ENCODE data around the gene TMEM8B.
"Not testable (repeated sequence)": the region's sequence is repeated elsewhere in the genome, so short reads cannot be mapped to it uniquely, and the experiment has no call there.

TMEM8B gene

DNA sequence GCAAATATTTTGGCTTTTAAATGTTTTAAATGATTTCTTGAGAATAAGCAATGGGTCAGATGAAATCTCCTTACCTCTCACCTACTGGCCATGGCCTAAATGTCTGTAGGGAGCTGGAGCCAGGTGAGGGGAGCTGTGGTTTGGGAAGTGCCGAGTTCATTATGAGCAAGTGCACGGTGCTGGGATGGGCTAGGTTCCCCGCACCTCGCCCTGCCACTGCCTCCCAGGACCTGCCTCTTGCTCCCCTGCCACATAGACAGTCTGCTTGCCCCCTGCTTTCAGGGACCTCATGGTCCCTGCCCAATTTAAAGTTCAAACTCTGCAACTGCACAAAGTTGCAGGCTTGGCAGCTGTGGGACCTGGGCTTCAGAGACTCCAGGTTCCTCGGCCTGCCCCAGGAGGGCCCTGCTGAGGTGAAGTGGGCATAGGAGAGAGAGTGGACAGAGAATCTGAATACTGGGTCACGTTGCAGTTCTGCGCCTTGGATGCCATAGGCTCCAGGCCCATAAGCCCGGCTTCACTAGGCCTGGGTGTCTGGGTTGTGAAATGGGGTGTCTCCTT lies 35.7 kb downstream of the TMEM8B start:
- no peak for DNase-seq (ENCODE audit: low read depth)

DNA sequence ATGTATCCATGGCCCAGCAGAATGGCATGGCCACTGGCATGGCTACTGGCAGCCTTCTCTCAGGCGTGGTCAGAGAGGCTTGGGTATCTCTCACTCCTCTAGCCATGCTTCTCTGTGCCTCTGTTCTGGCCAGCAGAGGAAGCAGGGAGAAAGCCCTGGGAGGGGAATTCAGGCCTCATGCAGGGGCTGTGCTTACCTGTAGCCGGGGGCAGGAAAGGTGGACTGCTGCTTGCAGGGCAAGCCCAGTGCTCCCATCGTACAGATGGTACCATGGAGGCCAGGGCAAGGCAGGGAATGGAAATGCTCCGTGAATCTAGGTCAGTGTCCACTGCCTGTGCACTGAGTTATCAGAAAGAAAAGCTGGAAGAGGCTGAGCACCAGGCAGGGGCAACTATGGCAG lies 38.5 kb downstream of the TMEM8B start:
- no peak for DNase-seq (ENCODE audit: low read depth)

- DNase-seq (ENCODE audit: low read depth) = no peak
Measured at GRCh38 chr9:35868933-35869332, 39.9 kb downstream of the TMEM8B start.

- no peak for DNase-seq (ENCODE audit: low read depth)
Measured at GRCh38 chr9:35869621-35870216, 40.7 kb downstream of the TMEM8B start.

- no peak for DNase-seq (ENCODE audit: low read depth)
Measured at GRCh38 chr9:35870351-35870923, 41.4 kb downstream of the TMEM8B start, which contains the start of gene OR13J1. Gene OR13J1, minus strand, starts transcription at chr9:35870401. Its CDS starts 0 bp downstream, at chr9:35870401.

DNA sequence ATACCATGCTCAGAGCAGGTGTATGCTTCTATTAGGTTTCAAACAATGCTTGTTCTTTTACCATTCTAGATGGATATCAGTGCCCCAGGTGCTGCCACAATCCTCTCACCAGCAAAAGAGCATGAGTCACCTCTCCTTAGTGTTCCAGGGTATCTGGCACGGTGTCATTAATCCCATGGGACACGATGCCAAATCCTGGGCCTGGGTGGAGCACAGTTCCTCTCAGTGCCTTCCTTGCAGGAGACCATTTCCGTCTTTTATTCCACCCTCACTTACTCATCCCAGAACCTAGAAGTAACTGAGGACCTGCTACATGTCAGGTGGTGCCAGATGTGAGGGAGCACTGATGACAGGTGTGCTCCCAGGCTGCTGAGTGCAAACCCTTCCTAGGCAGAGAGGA lies 42.5 kb downstream of the TMEM8B start:
- no peak for DNase-seq (ENCODE audit: low read depth)

DNA sequence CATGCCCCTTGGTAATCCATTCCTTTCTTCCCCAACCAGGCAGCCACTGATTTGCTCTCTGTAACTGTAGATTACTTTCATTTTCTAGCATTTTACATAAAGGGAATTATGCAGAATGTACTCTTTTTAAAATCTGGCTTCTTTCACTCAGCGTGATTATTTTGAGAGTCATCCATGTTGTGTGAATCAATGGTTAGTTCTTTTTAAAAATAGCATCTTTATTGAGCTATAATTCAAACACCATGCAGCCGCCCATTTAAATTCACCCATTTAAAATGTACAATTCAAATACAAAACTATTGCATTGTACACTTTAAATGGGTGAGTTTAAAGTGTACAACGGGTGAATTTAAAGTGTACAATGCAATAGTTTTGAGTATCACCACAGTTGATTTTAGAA lies 43.5 kb downstream of the TMEM8B start:
- DNase-seq (ENCODE audit: low read depth) = no peak

DNA sequence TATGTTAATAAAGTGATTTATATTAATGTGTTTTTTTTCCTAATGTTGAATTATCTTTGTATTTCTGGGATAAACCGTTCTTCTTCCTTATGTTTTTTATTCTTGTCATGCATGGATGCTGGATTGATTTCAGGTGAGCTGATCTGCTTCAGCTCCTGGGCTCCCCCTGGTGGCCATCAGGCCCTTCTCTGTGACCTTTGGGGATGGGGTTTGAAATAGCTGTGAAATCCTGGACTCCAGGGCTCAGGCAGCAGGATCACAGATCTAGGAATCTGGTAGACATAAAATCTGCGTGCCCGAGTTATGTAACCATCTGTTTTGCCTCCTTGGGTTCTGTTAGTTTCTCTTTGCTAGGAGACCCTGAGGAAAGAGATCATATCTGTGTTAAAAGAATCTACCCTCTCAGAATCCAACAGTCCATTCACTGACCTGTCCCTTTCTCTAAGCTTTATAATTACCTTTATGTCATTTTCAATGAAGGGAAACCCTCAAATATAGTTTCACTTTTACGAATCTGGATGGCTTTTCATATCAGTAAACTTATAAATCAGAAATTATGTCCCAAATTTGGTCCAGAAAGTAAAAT lies 53.3 kb downstream of the TMEM8B start:
- peak; percentile 76 for DNase-seq (ENCODE audit: low read depth)

DNA sequence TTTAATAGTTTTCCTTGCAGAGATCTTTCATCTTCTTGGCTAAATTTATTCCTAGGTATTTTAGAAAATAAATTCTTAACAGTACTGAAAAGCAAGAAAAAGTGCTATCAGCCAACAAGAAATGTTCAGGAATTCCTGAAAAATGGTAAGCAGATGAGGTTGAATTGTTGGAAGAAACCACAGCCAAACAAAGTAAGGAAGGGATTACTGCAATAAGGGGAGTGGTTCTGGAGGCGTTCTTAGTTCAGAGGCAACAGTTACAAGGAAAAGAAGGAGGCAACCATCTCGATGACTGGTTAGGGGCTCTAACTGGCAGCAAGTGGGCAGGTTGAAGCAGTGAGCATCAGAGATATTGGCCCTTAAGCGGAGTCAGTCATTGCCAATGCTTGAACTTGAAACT lies 54.0 kb downstream of the TMEM8B start:
- no peak for DNase-seq (ENCODE audit: low read depth)

DNA sequence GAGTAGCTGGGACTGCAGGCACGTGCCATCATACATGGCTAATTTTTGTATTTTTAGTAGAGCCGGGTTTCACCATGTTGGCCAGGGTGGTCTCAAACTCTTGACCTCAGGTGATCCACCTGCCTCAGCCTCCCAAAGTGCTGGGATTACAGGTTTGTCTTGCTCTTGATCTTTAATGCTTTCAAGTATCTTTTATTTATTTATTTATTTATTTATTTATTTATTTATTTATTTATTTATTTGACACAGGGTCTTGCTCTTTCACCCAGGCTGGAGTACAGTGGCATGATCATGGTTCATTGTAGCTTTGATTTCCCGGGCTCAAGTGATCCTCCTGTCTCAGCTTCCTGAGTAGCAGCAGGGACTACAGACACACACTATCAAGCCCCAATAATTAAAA lies 55.9 kb downstream of the TMEM8B start:
- DNase-seq (ENCODE audit: low read depth) = not testable (repeated sequence)

DNA sequence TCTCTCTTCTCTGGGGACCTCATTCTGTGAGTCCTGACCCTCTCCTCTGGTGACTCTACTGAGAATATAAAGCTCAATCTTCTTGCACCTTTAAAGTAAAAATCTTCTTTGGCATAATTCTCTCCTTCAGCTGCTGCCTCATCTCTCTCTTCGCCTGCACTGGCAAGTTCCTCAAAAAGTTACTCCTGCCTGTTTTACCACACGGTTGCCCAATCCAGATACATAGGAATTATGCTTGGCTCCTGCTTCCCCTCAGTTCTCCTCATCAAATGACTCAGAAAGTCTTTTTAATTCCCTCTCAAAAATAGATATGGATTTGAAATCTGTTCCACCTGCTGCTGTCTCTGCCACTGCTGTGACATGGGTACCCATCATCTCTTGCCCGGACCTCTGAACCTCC lies 62.6 kb downstream of the TMEM8B start:
- no peak for DNase-seq (ENCODE audit: low read depth)

DNA sequence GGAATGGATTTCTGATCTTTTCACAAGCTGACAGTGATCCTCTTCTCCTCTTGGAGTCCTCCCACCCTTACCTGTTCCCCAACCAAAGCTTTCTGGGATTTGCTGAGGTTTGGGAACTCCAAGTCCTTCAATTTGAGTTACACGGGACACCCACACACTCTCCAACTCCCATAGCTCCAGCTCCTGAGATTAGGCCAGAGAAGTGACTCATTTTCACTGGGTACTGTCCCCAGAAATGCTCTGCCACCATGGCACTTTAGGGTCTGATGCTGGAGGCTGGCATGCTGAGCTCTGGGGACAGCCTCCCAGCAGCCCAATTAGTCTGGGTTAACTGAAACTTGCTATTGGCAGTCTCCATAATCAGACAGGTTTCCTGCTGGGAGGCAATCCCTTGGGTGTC lies 63.0 kb downstream of the TMEM8B start:
- no peak for DNase-seq (ENCODE audit: low read depth)

DNA sequence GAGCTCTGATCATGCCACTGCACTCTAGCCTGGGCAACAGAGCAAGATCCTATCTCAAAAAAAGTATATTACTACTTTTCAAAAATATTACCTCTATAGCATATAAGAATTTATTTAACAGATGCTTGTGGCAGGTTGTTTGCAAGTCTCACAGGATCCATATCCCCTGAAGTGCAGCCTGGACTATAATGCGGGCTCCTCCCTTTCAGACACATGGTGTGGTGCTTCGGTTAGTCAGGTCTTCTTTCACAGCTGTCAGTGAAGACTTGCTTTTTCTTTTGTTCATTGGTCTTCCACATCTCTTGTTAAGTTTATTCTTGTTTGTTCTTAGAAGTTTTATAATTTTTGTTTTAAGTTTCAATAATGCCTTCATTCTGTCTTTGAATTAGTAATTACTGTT lies 67.5 kb downstream of the TMEM8B start:
- no peak for DNase-seq (ENCODE audit: low read depth)

GRCh38 chr9:35897376-35898099 lies 68.5 kb downstream of the TMEM8B start:
- DNase-seq (ENCODE audit: low read depth) = not testable (repeated sequence)

GRCh38 chr9:35898337-35898736 lies 69.3 kb downstream of the TMEM8B start:
- no peak for DNase-seq (ENCODE audit: low read depth)

- DNase-seq (ENCODE audit: low read depth) = no peak
Measured at GRCh38 chr9:35899021-35899420, 70.0 kb downstream of the TMEM8B start.

DNA sequence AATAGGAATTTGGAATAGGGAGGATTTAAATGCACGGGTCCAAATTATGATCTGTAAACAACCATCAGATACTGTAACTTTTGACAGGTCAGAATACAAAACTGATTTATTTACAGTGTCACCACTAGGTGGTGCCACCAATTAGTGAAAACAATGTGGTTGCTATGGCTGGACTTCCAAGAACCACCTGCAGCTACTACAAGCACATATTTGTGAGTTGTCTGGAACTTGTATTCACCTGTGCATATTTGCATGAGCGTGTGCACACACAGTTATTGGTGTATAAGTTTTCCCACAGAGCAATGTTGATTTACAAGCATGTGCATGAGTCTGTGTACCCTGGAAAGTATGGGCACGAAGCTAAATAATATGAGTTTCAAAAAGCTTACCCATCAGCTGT lies 74.0 kb downstream of the TMEM8B start:
- peak; percentile 12 for DNase-seq (ENCODE audit: low read depth)

- DNase-seq (ENCODE audit: low read depth) = no peak
Measured at GRCh38 chr9:35904338-35904737, 75.3 kb downstream of the TMEM8B start.

DNA sequence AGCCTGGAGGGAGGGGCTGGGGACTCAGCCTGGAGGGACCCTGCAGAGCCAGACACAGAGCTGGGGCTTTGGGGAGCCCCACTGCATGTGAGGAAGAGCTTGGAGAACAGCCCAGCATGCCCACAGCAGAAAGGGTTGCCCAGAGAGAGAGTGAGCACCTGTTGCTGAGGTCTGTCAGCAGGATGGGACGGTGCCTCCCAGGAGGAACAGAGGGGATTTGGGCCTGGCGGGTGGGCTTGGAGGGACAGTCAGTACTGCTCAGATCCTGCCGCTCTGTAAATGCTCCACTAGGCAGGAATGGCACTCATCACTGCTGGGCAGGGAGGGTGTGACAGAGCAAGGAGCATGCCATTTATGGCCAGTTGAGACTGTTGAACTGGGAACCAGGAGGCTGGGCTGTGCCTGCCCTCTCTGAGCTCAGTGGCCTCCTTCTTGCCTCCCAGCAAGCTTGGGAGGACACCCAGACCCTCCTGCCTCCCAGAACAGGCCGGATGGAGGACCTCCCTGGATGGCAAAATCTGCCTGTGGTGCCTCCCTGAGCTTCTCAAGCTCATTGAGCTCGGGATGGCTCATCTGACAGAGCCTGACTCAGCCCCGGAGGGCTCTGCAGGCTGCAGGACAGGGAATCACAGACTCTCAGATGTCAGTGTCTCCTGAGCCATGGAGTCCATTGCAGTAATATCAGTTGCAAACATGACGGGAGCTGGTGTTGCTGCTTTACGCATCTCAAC lies 76.2 kb downstream of the TMEM8B start:
- no peak for DNase-seq (ENCODE audit: low read depth)

DNA sequence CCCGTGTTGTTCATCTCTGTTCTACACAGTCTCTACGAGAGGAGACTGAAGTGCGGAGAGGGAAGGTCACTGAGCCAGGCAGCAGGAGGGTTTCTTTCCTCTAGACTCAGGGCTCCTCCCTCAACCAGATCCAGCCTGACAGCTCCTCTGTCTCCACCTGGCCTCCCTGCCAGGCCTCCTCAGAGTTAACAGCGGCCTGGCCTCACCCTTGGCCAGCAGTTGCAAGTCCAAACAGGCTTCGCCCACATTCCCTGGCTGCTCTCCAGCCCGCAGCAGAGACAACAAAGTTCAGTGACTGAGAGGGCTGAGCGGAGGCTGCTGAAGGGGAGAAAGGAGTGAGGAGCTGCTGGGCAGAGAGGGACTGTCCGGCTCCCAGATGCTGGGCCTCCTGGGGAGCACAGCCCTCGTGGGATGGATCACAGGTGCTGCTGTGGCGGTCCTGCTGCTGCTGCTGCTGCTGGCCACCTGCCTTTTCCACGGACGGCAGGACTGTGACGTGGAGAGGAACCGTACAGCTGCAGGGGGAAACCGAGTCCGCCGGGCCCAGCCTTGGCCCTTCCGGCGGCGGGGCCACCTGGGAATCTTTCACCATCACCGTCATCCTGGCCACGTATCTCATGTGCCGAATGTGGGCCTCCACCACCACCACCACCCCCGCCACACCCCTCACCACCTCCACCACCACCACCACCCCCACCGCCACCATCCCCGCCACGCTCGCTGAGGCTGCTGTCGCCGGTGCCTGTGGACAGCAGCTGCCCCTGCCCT lies 77.1 kb downstream of the TMEM8B start, which contains the start of gene HRCT1:
Gene HRCT1 (plus strand): TSS at position 291 of the 768 bp plus-strand sequence. CDS start 86 bp downstream, at position 377.
- no peak for DNase-seq (ENCODE audit: low read depth)
